NCI-H524 treated with DMSO at 0.1 percent for 48 hours (cell line): Measurements from ENCODE around the gene KSR1.

Experiments
- DNase-seq: peaks from one replicate; lab custom pipeline; 2025; lab: John Stamatoyannopoulos, UW

KSR1 gene

DNA sequence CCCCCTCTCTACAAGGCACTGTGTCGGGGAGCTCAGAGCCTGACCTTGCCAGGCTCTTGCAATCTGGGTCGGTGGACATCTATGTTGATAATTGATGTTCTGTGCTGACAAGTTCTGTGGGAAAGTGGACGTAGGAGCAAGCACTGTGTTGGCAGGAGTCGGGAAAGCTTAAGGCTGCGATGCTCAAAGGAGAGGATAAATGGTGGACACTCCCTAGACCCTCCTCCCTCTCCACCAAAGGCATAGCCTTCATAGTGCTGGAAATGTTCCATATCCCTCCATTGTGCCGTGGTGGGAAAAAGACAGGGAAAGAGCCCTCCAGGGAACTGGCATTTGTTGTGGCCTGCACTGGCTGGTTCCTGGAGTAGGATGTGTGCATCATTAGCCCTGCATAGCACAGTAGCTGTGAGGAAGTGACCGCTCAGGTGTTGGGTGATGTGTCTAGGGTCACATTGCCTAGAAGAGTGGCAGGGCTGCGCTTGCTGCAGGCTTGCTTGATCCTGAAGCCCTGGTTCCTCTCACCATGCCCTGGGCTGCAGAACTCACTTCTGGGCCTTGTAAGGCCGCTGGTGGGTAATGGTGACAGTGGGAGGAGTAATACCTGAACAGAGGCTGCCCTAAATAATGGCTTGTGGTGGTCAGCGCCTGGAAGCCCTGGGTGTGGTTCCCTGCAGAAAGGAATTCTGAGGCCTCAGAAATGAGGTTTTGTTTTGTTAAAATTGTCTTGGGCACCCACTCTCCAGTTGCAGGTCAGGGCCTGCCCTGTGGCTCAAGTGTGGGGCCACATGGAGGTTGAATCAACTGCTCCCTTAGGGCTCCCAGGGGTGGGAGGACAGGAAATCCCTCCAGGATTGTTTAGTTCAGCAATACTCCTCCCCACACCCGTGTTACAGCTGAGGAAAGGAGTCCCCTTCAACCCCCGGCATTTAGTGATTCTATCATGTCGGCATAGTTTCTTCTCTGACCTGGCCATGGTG is 62.6 kb downstream of the KSR1 start:
- DNase-seq: no peak

DNA sequence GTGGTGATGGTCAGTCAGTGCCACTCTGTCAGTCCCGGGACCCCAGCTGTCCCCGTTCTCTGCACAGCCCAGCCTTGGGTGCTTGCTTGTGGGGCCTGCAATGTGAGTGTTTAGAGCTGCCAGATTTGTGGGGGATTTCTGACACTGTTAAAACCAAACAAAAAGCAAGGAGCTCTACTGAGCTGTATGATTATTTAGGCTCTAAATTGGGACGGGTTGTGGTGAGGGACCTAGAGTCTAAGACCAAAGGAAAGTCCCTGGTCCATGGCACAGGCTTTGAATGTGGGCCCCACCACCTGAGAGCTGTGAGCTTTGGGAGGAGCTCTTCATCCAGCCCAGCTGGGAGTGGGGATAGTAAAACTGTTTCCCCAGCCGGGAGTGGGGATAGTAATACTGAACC is 63.3 kb downstream of the KSR1 start:
- no peak for DNase-seq

DNA sequence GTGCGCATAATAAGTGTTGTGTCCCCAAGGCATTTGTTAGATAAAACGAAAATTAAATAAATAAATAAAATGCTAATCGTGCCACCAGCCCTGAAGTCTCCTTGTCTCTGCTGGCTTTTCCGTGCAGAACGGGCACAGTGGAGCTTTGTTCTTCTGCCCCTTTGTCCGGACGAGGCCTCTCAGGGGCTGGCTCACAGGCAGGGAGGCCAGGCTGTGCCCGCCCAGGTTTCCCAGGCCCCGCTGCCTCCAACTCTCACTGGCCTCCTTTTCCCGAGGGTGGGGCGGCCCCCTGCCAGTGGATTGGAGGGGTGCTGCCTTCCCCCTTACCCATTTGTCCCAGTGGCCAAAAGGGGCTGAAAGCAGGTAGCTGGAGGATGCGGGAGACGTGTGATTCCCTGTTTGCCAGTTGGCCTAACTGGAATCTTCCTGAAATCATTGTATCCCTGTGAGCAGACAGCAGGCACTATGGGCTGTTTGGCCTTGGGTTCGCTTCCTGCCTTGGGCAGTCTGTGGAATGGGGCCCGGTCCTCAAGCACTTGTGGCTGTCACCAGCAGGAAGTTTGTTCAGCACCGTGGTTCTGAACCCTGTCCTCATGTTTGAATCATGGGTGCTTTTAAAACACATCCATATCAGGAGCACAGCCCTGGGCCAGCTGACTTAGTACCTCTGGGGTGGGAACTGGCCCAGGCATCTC is 64.4 kb downstream of the KSR1 start:
- DNase-seq: no peak

DNA sequence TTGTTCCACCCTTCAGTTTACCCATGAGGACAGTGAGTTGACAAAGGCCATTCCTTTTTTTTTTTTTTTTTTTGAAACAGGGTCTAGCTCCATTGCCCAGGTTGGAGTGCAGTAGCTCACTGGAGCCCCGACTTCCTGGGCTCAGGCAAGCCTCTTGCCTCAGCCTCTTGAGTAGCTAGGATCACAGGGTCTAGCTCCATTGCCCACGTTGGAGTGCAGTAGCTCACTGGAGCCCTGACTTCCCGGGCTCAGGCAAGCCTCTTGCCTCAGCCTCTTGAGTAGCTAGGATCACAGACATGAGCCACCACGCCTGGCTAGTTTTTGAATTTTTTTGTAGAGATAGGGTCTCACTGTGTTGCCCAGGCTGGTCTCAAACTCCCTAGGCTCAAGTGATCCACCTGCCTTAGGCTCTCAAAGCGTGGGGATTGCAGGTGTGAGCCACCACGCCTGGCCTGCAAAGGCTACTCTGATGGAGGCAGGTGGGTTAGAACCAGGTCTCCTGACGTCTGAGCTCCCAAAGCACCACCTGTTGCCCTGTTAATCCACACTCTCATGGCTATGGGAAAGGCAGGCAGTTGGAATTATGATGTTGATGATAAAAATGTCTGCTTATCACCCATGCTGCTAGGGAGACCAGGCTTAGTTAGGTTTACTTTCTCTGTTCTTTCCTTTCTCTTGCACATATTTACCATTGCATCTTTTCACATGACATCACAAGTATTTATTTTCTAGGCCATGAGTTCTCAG is 65.2 kb downstream of the KSR1 start:
- DNase-seq: no peak

DNA sequence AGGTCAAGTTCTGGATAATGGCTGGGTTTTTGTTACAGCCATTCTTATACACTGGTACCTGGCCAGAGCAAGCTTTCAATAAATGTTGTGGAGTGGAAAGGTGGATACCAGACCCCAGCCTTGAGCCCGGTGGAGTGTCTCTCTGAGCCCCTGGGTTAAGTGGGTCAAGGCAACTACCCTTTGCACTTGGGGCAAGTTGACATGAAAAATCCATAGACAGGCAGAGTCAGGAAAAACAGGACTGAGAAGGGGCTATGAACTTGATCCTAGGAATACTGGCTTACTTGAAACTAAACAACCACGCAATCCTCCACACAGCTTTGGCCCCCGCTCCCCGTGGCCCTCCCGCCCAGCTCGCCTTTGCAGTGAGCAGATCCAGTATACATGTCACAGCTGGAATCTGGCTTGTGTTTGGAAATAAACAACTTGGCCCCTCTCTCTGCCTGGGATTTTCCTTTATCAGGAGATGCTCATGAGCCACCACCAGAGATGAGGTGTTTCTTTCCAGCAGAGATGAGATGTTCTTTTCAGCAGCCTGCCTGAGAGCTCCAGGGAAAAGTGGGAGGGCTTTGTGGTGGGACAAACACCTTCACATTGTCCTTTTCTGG is 65.9 kb downstream of the KSR1 start:
- DNase-seq: no peak

DNA sequence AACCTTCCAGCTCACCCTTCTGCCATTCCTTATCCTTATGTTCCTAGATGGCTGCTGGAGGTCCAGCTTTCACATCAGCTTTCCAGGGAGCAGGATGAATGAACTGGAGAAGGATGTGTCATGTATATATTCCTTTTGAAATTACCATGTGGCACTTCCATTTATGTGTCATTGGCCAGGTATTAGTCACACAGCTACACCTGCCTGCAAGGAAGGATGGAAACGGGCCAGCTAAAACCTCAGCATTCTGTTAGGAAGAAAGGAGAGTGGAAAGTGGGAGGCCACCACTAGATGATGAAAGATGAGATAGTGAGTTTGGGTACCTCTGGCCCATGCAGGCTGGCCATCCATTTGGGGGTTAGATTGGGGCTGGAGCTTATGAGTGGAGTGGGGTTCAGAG is 67.5 kb downstream of the KSR1 start:
- no peak for DNase-seq

DNA sequence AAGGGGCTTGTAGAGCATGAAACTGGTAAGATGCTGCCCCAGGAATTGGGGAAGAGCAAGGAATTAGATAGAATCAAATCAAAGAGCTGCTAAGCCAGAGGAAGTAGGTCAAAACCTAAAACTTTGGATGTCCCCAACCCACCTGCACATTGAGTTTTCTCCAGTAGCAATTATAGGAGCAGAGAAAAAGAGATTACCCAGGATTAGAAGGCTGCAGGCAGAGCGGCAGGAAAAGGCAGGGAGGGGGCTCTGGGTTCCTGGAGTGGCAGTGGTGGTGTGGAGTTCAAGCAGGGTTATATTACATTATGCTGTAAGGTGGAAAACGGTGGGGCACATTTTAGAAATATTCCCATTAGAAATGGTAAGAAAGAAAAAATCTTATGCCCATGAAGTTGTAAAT is 68.3 kb downstream of the KSR1 start:
- DNase-seq: peak; percentile 13

DNA sequence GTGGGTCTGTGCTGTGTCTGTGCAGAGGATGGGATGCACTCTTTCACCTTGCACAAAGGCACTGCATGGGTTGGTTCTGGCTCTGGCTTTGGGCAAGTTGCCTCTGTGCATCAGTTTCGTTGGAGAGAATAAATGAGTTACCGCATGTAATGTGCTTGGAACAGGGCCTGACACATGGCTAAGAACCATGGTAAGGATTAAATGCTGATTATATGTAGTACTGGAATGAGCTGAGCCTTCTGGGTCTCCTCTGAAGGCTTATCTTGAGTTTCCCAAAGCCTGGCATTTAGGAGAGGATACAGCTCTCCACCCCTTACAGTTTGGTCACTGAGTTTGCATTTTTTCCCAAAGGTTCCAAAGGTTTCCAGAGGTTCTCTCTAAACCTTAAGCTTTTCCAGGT is 69.1 kb downstream of the KSR1 start:
- no peak for DNase-seq

DNA sequence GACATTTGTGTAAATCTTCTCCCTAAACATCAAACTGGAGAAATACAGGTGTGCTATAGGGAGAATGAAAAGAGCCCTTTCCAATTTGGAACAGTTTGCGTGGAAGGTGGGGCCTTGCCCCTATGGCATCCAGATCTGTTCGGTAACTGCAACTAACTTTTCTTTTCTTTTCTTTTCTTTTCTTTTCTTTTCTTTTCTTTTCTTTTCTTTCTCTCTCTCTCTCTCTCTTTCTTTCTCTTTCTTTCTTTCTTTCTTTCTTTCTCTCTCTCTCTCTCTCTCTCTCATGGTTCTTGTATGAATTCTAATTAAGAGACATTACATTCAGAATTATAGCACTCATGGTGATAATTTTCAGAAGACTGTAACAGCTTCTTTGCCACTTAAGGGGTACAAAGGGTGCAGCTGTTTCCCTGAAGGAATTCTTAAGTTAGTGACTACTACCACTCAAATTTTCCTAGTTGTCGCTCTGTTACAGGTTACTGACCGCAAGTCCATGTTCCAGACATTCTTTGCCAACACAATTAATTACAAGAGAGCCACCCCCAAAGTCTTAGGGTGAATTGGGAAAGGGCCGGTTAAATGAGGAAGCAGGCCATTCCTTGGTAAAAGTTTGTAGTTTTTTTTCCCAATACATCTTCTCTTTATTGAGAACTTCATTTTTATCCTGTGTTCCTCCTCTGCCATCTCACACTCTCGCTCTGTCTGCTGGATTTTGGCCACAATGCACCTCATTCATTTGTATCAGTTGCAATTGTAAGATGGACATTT is 69.8 kb downstream of the KSR1 start:
- no peak for DNase-seq

DNA sequence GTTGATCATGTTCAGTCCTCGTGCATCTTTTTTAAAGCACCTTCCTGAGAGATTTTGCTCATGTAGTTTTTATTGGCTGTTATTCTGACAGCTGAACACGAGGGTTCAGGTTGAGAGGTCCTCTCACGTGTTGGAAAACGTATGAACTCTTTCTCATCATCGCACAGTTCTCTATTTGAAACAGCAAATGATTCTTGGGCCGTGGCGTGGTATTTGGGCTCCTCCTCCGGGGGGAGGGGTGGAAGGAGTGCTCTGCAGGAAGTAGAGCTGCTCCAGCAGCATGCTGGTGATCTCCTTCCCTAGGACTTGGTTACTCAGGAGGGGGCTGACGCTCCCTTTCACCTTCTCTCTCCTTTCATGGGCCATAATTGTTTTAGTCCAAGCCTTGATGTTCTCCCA is 70.4 kb downstream of the KSR1 start:
- no peak for DNase-seq

DNA sequence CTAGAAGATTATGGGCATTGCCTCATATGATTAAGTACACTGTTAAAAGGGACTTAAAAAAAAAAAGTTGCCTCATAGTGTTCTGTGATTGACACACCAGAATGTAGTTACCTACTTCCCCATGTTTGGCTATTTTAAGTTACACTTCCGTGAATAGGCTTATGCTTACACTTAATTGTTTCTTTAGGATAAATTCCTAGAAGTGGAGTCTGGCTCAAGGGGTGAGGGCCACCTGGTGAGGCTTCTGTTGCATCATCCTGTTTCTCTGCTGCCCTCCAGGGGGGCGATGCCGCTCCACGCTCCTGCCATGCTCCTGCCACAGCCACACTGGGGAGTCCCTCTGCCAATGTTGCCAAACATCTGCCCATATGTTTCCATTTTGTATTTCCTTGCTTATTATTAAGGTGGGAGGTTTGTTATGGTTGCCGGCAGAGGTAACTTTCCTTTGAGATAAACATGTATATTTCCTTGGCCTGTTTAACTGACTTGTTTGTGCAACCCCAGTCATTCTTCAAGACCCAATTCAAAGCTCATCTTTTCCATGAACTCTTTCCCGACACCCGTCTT is 73.1 kb downstream of the KSR1 start:
- DNase-seq: peak; percentile 96

DNA sequence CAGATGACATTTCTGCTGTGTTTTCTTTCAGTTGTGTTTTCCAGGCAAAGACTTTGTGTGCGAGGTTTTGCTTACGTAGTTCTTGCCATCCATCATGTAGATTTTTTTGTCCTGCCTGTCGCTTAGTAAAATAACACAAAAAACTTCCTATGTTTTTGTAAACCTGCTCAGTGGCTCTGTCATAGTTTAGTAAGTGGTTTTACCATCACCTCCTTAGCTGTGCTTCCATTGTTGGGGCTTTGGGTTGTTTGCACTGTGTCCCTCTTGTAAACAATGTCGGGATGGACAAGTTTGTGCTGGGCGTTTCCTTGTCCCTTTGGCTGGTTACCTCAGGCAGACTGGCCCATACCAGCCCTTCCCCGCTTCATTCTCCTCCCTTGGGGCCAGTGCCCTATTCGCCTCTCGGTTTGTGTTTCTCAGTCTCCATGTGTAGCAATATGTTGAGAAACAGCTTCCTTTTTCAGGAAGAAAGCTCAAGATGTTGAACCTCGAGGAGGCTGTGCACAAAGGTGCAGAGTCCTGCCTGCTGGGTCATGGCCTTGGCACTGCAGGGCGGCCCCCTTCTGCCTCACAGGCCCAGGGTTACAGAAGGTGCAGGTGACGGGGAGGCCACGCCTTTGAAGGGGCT is 74.6 kb downstream of the KSR1 start:
- DNase-seq: no peak

DNA sequence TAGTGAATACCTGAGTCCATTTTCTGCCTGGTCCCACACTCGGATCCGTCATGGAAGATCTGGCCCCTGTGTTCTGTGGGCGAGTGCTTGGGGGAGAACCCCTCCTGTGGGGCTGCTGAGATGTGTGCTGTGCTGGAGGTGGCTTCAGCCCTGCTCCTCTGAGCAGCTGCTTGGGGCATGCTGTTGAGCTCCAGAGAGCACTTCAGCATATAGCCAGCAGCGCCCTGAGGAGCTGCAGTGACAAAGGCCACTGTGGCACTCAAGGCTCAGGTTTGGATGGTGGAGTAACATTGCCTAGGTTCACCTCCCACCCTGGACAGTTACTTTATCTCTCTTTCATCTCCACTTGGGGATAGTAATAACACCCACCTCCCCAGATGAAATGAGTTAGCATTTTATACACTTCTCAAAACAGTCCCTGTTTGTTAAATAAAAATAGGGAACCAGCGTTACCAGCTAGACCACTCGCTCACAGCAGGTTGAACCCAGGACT is 75.3 kb downstream of the KSR1 start:
- DNase-seq: peak; percentile 21

DNA sequence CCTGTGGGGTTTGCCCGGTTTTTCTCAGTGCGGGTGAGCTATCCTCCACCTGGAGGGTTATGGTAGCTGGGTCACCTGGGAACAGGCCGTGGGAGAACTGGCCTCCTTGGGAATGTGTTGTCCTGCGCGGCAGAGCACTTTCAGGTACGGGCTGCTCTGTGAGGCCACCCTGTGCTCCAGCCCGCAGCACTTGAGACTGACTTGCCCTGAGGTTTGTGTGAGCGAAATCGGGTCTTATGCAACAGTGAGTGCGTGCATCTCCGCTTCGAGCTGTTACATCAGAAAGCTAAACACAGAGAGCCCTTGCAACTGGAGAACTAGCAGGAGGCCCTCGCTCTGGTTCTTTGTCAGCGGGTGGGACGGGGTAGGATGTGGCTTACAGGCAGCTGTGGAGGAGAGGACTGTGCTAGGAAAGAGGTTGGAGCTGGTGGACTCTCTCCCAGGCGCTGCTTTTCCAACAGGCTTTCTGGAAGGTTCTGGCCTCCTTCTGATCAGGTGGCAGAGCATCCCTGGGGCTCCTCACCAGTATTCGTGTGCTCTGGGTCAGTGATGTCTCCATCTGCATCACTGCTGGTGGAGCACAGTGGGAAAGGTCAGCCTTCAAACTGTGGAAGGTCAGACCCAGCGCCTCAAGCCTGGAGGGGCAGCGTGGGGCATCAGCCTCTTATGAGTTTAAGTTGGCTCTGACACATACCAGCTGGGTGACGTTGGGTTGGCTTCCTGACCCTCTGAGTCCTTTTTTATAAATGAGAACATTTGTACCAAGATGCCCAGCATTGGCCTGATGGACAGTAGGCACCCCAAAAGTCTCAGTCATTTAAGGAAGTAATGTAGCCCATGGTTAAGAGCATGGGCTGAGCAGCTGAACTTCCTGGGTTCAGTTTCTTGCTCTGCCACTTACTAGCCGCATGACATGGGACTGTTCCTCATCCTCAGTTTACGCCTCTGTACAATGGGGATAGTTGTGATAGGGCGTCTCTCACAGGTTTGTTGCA is 76.3 kb downstream of the KSR1 start:
- no peak for DNase-seq

DNA sequence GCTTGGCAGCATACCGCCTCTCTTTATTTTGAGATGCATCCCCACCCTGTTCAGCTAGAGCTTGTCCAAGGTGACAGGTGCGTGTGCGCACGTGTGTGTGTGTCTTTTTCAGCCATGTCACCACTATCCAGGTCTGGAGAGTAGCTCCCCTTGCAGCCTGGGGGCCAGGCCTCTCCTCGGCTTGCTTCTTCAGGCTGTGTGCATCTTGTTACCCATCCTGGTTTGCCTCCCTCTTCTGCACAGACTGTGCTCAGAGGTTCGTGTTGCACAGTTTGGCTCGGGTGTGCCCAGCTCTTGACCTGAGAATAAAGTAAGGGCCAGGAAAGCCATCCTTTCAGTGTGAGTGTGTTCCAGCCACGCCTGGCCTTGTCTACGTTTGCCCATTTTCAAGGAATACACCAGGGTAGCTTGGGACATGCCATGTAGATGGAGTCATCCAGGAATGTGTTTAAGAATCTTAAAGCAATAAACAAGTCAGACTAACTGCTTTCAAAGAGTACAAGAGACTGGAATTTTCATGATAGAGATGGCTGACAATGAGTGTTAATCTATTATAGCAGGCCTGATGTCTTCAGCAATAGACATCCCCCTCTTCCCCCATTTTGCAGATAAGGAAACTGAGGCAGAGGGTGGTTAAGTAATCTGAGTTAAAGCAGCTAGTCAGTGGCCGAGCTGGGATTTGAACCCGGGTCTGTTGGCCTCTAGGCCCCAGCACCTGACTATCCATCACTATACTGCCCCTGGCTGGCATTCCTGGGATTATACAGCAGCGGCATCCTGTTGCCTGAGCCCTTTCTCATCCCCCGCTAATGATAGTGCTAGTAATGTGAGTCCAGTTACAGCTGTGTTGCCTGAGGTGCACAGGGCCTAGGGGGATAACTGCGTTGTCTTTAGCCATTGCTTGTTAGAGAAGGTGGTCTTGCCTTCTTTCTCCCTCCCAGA is 77.9 kb downstream of the KSR1 start:
- no peak for DNase-seq

DNA sequence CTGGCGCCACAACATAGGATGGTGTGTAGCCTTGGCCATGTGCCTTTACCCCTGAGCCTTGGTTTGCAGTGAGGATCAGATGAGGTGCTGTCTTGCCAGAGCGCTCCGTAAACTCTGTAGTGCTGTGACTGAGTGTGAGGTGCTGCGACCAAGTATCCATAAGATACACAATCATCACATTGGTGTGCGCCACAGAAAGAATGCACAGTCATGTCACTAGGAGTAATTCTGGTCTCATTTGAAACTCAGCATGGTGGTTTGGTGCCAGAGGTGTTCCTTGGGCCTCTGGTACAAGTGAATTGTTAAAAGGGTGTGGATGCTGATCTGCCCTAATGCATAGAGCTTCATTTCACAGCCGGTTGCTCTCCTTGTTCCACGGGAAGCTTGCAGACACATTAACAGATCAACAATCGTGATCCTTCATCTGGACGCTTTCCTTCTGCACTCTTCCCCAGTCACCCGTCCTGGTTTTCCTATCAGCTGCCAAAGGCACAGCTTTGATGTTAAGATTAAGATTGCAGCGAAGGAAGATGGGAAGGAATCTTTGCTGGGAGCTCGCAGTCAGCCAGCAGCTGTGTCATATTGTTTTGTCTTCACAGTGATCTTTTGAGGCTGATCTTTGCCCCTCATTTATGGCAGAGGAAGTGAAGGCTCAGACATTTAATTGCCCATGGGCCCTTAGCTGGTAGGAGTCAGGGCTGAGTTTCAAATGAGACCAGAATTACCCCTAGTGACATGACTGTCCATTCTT is 79.1 kb downstream of the KSR1 start:
- DNase-seq: no peak

DNA sequence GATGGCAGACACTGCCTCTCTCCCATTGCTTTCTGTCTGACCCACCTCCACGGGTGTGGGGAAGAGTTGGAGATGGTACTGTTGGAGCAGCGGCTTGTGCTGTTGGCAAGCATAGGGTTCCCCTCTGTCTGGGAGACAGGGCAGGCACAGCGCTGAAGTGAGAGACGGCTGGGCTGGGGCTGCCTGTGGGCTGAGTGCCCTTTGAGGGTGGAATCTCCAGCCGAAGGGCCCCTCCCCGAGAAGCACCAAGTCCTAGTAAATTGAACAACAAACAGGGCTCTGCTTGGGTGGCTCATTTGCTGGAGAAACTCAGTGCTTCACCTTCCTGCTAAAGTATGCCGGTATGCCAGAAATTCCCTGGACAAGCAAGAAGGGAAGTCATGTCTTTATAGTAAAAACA is 79.7 kb downstream of the KSR1 start:
- no peak for DNase-seq
